CD8-positive, alpha-beta memory T cell (primary cell): ENCODE results near the gene CLCF1. TPM values are rescaled to one million over a fixed set of nuclear protein-coding genes. Genes with fewer than 3 reads are reported as not detected.

Source experiments
- CTCF ChIA-PET: fragments of 350-600 bp; sonication (Branson Sonifier 250); formaldehyde crosslinking; loops from one replicate; lab custom pipeline; 2021; ENCODE audit warnings: antibody characterized with exemption; lab: Charles Lee
- POLR2A ChIA-PET: fragments of 350-600 bp; sonication (Branson Sonifier 250); formaldehyde crosslinking; loops from one replicate; lab custom pipeline; 2021; ENCODE audit warnings: antibody characterized with exemption; lab: Charles Lee
- DNase-seq, 5 donors: peaks; one replicate each; pipeline versions ENCODE4 v3.0.0 to v3.0.0-alpha.2; 2020 to 2022; ENCODE audit warnings: mixed read lengths in 1 of 5
- H3K27ac ChIP-seq: one replicate; pipeline ENCODE4 v1.7.0; 2013; ENCODE audit warnings: low read depth, mild to moderate bottlenecking, low read length, moderate library complexity
- H3K27me3 ChIP-seq: 2 replicates; pipeline ENCODE4 v1.7.0; 2013; ENCODE audit warnings: low read length, mild to moderate bottlenecking; ENCODE audit not compliant: insufficient read depth, poor library complexity, severe bottlenecking
- H3K36me3 ChIP-seq: 2 replicates; pipeline ENCODE4 v1.7.0; 2013; ENCODE audit warnings: mild to moderate bottlenecking, low read length, moderate library complexity; ENCODE audit not compliant: insufficient read depth
- H3K4me1 ChIP-seq: 2 replicates; pipeline ENCODE4 v1.7.0; 2013; ENCODE audit warnings: mild to moderate bottlenecking, low read length, moderate library complexity; ENCODE audit not compliant: insufficient read depth
- H3K4me3 ChIP-seq: 2 replicates; pipeline ENCODE4 v1.7.0; 2013; ENCODE audit warnings: mild to moderate bottlenecking, low read length
- H3K9me3 ChIP-seq: 2 replicates; pipeline ENCODE4 v1.7.0; 2013; ENCODE audit warnings: mild to moderate bottlenecking, low read length
- H3K27ac Mint-ChIP-seq, 8 donors: one replicate each; pipeline ENCODE4 v1.8.0; 2020 to 2021; ENCODE audit warnings: mixed read lengths in 8 of 8, mild to moderate bottlenecking in 6 of 8, inconsistent platforms in 3 of 8, moderate library complexity in 3 of 8
- H3K27me3 Mint-ChIP-seq, 2 donors: one replicate each; pipeline ENCODE4 v1.8.0; 2020 to 2021; ENCODE audit warnings: mixed read lengths in 2 of 2, mild to moderate bottlenecking in 1 of 2, moderate library complexity in 1 of 2
- H3K36me3 Mint-ChIP-seq, 3 donors: one replicate each; pipeline ENCODE4 v1.8.0; 2020 to 2021; ENCODE audit warnings: mixed read lengths in 3 of 3, inconsistent platforms in 1 of 3, mild to moderate bottlenecking in 1 of 3
- H3K4me1 Mint-ChIP-seq, 3 donors: one replicate each; pipeline ENCODE4 v1.8.0; 2020 to 2021; ENCODE audit warnings: mixed read lengths in 3 of 3, inconsistent platforms in 1 of 3, mild to moderate bottlenecking in 1 of 3
- H3K4me3 Mint-ChIP-seq, 7 donors: one replicate each; pipeline ENCODE4 v1.8.0; 2020 to 2021; ENCODE audit warnings: mixed read lengths in 7 of 7, mild to moderate bottlenecking in 6 of 7, moderate library complexity in 4 of 7, inconsistent platforms in 2 of 7
- H3K9me3 Mint-ChIP-seq, 5 donors: one replicate each; pipeline ENCODE4 v1.8.0; 2020 to 2022; ENCODE audit warnings: mixed read lengths in 5 of 5, mild to moderate bottlenecking in 3 of 5, moderate library complexity in 2 of 5, inconsistent platforms in 1 of 5
- polyA plus RNA-seq: library from polyadenylated mRNA; unstranded; fragments of 300-500 nt; fragmentation: Illumina TruSeq; gene quantifications from one replicate; pipeline ENCODE4 v1.2.3, GENCODE V29; 2021
- total RNA-seq, 2 experiments: library from RNA; stranded (reverse); gene quantifications; one replicate each; pipeline ENCODE4 v1.2.3, GENCODE V29; 2021

CLCF1 gene
- total and polyA plus RNA-seq, 3 experiments from 2014 or later, result 3.5 to 4.6 (median 4.2) TPM

DNA sequence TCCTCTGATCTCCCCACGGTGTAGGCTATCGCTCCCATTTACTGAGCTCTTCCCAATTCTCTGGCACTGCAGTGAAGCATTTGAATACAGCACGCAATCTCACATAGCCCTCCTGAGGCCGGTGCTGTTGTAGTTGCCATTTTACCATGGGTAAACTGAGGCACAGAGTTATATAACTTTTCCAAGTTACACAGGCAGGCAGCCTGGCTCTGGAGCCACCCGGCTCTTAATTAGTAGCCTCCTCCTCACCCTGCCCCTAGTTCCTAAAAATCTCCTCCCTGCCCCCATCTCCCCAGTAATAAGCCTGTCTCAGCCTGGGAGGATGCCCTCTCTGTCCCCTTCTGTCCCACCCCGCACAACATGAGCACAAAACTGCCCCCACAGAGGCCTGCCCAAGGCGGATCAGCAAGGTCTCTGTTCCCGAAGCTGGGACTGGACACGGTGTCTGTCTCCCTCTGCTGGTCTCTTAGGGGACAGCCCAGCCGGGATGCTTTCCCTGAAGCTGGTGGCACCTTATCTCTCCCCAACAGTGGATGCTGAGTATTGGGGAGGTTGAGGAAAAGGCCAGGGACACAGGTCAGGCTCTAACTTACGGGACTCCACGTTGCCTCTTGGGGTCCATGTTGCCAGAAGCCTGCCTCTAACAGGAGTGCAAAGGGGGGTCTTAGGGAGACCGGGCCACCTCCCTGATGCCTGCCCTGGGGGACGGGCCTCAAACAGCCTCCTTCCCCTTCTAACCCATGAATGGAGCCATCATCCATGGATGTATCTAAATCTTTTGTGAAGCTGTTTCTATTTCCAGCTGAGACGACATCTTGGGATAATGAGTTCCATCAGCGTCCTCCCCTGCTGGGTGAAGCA is 9.1 kb upstream of the CLCF1 start:
- CTCF ChIA-PET, result interaction anchor here (0.6 to 25.1 kb wide), 27 partner anchors 9 to 197 kb away, joined by 3 to 860 read pairs (median 6); partner anchors contain the start of genes CLCF1, POLD4, PPP1CA and RAD9A
- no peak overlapping the region for H3K4me3 Mint-ChIP-seq
- DNase-seq, result peak; percentile 76 to 88 (median 77)
- no peaks in the 10 kb centered on the region for H3K9me3 Mint-ChIP-seq
- H3K27me3 Mint-ChIP-seq, result peaks cover 0 to 3% of the 10 kb centered on the region in 2 donors
- Histone ChIP-seq H3K27ac (no peak overlapping the region), H3K4me1 (peaks cover 8% of the 10 kb centered on the region), H3K4me3 (no peak overlapping the region), H3K36me3 (no peaks in the 10 kb centered on the region), H3K27me3 (peaks cover 5% of the 10 kb centered on the region), H3K9me3 (no peaks in the 10 kb centered on the region)
- H3K4me1 Mint-ChIP-seq, result peaks cover 5 to 16% (median 11%) of the 10 kb centered on the region in 3 donors
- H3K27ac Mint-ChIP-seq, result peak overlapping the region in 6 of 8 donors; percentile 2 to 80 (median 72)
- POLR2A ChIA-PET, result interaction anchor here (0.5 to 4.3 kb wide), 8 partner anchors 9 to 116 kb away, joined by 3 to 46 read pairs (median 4); partner anchors contain the start of genes CLCF1, POLD4 and RAD9A
- no peaks in the 10 kb centered on the region for H3K36me3 Mint-ChIP-seq

DNA sequence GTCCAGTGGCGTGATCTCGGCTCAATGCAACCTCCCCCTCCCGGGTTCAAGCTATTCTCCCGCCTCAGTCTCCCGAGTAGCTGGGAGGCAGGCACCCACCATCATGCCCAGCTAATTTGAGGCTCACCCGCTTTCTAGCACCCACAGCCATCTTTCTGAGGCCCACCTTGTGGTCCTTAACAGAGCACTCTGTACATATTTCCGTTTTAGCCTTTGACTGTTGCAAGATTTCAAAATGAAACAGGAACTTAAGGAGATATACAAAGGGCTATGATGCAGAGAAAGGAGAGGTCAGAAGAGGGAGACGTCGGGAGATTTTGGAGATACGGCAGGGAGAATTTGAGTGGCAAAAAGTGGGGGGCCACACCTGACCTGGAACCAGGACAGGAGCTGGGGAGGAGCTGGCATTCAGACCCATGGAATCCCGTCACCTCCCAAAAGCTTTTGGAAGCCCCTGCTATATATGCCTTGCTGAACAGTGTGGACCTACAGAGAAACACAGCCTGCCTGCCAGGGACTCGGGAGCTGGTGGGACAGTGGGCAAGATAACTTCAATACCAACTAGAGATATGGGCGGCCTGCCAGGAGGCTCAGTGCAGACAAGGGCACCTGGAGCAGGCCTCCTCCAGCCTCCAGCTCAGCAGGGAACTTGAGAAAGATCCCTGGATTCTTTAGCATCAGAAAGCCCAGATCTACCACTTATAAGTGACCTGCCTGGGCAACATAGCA is 8.0 kb upstream of the CLCF1 start:
- H3K9me3 Mint-ChIP-seq, result no peaks in the 10 kb centered on the region
- H3K9me3 ChIP-seq, result no peaks in the 10 kb centered on the region
- peaks cover 0 to 3% of the 10 kb centered on the region in 2 donors for H3K27me3 Mint-ChIP-seq
- ChIA-PET CTCF (interaction anchor here (0.9 to 25.1 kb wide), 19 partner anchors 9 to 128 kb away, joined by 3 to 860 read pairs (median 9); partner anchors contain the start of genes CLCF1, POLD4, PPP1CA and RAD9A), POLR2A (interaction anchor here (0.6 to 4.3 kb wide), 6 partner anchors 10 to 62 kb away, joined by 3 to 46 read pairs (median 4); partner anchors contain the start of gene POLD4)
- H3K36me3 Mint-ChIP-seq, result no peaks in the 10 kb centered on the region
- no peak overlapping the region for H3K4me3 Mint-ChIP-seq
- H3K4me3 ChIP-seq, result no peak overlapping the region
- peaks cover 5 to 24% (median 11%) of the 10 kb centered on the region in 3 donors for H3K4me1 Mint-ChIP-seq
- peak overlapping the region in 6 of 8 donors; percentile 44 to 87 (median 64) for H3K27ac Mint-ChIP-seq
- H3K36me3 ChIP-seq, result no peaks in the 10 kb centered on the region
- no peak for DNase-seq
- H3K27me3 ChIP-seq, result peaks cover 5% of the 10 kb centered on the region
- H3K27ac ChIP-seq, result no peak overlapping the region
- H3K4me1 ChIP-seq, result peaks cover 8% of the 10 kb centered on the region

DNA sequence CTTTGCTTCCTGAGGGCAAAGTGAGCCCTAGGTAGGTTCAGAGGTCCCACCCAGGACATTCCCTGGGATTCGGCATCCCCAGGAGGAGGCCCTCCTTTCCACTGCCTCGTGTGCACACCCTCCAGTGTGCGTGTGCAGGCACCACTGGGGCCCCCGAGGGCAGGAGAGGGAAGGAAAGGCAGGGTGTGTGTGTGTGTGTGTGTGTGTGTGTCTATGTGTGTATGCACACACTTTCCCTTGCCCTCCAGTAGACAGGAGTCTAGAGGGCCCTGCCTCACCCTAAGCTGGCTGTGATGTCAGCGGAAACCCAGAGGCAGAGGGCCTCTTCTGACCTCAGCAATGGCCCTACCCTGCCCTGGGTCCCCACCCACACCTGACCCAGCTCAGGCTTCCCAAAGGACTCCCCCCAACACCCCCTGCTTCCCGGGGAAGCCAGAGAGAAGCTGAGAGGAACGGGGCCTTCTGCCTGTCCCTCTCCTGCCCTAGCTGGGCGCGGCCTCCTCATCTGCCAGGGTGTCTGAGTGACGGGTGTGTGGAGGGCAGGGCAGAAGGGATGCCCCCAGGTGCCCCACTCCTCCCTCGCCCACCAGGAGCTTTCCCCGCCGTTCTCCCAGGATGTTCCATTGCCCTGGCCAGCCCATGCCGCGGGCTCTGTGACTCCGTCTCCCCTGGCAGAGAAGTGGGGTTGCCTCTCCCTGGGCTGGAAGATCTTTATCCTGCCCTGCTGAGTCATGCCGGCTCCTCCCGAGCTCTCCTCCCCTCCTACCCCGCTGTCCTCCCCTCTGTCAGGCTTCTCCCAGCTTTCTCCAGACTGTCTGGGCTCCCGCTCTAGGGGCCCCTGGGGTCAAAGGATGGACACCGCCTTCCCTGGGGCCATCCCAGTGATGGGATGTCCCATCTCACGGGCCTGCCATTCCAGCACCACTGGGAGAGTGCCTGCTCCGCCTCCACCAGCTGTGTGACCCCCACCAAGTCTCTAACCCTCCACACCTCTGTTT is 6.0 kb upstream of the CLCF1 start:
- no peaks in the 10 kb centered on the region for H3K9me3 Mint-ChIP-seq
- no peak overlapping the region for H3K4me3 Mint-ChIP-seq
- POLR2A ChIA-PET, result interaction anchor here (4.3 kb wide), 1 partner anchor 27 kb away, joined by 46 read pairs; the partner anchor contains the start of gene POLD4

DNA sequence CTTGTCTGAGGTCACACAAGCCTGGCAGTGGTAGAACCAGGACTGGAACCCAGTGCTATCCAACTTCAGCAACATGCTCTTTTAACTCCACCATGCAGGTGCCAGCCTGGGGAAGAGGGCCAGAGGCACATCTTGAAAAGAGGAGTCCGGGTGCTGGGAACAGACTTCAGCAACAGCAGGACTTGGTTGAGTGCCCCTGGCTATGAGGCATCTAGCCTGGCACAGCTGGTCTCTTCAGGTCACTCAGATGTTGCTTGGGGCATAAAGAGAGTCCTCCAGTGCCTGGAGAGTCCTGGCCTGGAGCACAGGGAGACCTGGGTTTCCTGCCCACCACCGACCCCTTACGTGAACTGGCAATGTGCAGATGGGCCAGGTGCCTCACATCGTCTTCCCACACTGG is 5.1 kb upstream of the CLCF1 start:
- Histone ChIP-seq H3K27me3 (peaks cover 3% of the 10 kb centered on the region), H3K4me1 (peaks cover 28% of the 10 kb centered on the region), H3K27ac (no peak overlapping the region), H3K36me3 (no peaks in the 10 kb centered on the region), H3K4me3 (no peak overlapping the region), H3K9me3 (no peaks in the 10 kb centered on the region)
- Mint-ChIP-seq H3K27me3 (peaks cover 0 to 2% of the 10 kb centered on the region in 2 donors), H3K9me3 (peaks cover 0 to under 1% (median 0%) of the 10 kb centered on the region in 5 donors), H3K4me1 (peaks cover 21 to 52% (median 23%) of the 10 kb centered on the region in 3 donors), H3K4me3 (no peak overlapping the region), H3K36me3 (peaks cover 0 to under 1% (median 0%) of the 10 kb centered on the region in 3 donors), H3K27ac (peak overlapping the region in 1 of 8 donors; percentile 48)
- POLR2A ChIA-PET, result interaction anchor here (0.7 to 4.3 kb wide), 2 partner anchors 26 to 90 kb away, joined by 4 to 46 read pairs; partner anchors contain the start of gene POLD4
- CTCF ChIA-PET, result interaction anchor here (1.3 to 25.1 kb wide), 2 partner anchors 8 to 20 kb away, joined by 4 to 860 read pairs; partner anchors contain the start of gene POLD4
- no peak for DNase-seq

More for the DNA sequence above, 6.0 kb upstream of the CLCF1 start:
- H3K36me3 ChIP-seq, result no peaks in the 10 kb centered on the region
- peaks cover 3% of the 10 kb centered on the region for H3K27me3 ChIP-seq
- CTCF ChIA-PET, result interaction anchor here (1.0 to 25.1 kb wide), 5 partner anchors 7 to 117 kb away, joined by 3 to 860 read pairs (median 15); partner anchors contain the start of genes CLCF1, POLD4 and RAD9A
- DNase-seq, result no peak
- Mint-ChIP-seq H3K27ac (peak overlapping the region in 1 of 8 donors; percentile 41), H3K36me3 (no peaks in the 10 kb centered on the region), H3K4me1 (peaks cover 16 to 45% (median 18%) of the 10 kb centered on the region in 3 donors), H3K27me3 (peaks cover 0 to 1% of the 10 kb centered on the region in 2 donors)
- peaks cover 20% of the 10 kb centered on the region for H3K4me1 ChIP-seq
- no peak overlapping the region for H3K4me3 ChIP-seq
- H3K27ac ChIP-seq, result no peak overlapping the region
- H3K9me3 ChIP-seq, result no peaks in the 10 kb centered on the region

DNA sequence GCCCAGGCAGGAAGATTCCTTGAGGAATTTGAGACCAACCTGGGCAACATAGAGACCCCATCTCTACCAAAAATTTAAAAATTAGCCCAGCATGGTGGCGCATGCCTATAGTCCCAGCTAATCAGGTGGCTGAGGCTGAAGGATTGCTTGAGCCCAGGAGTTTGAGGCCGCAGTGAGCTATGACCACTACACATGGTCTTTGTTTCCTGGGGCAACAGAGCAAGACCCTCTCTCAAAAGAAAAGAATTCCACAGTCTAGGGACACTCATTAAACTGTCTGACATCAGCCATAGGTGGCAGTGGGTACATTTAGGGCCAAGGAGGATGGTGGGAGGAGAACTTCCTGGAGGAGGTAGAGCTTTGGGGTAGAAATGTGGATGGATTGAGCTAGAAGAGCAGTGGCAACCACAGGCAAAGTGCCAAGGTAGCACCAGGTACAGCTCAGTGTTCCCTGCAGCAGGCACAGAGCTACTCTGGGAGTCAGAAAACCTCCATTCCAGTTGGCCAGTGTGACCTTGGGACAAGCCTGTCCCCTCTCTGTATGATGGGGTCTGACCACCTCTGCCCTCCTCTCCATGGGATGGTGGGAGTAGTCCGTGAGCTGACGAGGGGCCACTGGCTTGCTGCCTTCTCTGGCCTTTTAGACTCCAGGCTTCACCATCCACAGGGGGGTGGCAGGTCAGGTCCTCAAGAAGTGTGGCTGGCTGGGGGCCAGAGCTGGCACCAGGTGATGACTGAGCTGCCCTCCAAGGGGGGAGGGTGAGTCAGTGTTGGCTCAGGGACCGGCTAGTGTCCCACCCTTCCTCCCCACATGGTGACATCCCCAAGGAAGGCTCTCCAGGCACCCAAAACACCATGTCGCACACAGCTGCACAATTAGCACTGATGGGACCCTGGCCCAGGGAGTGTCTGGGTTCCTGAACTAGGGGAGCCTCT is 3.7 kb upstream of the CLCF1 start:
- Mint-ChIP-seq H3K9me3 (peaks cover 0 to 2% (median 0%) of the 10 kb centered on the region in 5 donors), H3K4me3 (peak overlapping the region in 1 of 7 donors; percentile 56)
- peaks cover 20% of the 10 kb centered on the region for H3K4me1 ChIP-seq

More for the DNA sequence above, 3.7 kb upstream of the CLCF1 start:
- POLR2A ChIA-PET, result interaction anchor here (0.6 to 4.3 kb wide), 6 partner anchors 13 to 76 kb away, joined by 3 to 51 read pairs (median 5); partner anchors contain the start of gene POLD4
- no peak for DNase-seq
- H3K4me3 ChIP-seq, result no peak overlapping the region
- no peaks in the 10 kb centered on the region for H3K9me3 ChIP-seq
- H3K4me1 Mint-ChIP-seq, result peaks cover 16 to 49% (median 19%) of the 10 kb centered on the region in 3 donors
- H3K27ac ChIP-seq, result no peak overlapping the region
- H3K27ac Mint-ChIP-seq, result peak overlapping the region in 7 of 8 donors; percentile 29 to 86 (median 70)
- H3K36me3 Mint-ChIP-seq, result peaks cover 0 to 2% (median 0%) of the 10 kb centered on the region in 3 donors
- no peaks in the 10 kb centered on the region for H3K36me3 ChIP-seq
- peaks cover 3% of the 10 kb centered on the region for H3K27me3 ChIP-seq
- peaks cover 0 to 2% of the 10 kb centered on the region in 2 donors for H3K27me3 Mint-ChIP-seq
- CTCF ChIA-PET, result interaction anchor here (0.8 to 25.1 kb wide), 7 partner anchors 7 to 115 kb away, joined by 3 to 860 read pairs (median 4); partner anchors contain the start of gene POLD4
